MM.1S (cell line): ENCODE data around the gene DLGAP1.
"Not testable (repeated sequence)": the region's sequence is repeated elsewhere in the genome, so short reads cannot be mapped to it uniquely, and the experiment has no call there.

Experiments
- DNase-seq: peaks from one replicate; pipeline ENCODE4 v3.0.0-alpha.2; 2015
- H2AFZ ChIP-seq: fragments of 300-600 bp; sonication (generic); 2 replicates; pipeline ENCODE4 v1.6.0; 2016; ENCODE audit warnings: antibody characterized with exemption, low read length
- H3F3A ChIP-seq: fragments of 300-600 bp; sonication (generic); 2 replicates; pipeline ENCODE4 v1.6.1; 2016; ENCODE audit warnings: mild to moderate bottlenecking, antibody characterized with exemption, low read length, moderate library complexity, mixed read lengths; ENCODE audit not compliant: insufficient read depth
- H3K27ac ChIP-seq: fragments of 300-600 bp; sonication (generic); 2 replicates; pipeline ENCODE4 v1.5.1; 2016; ENCODE audit warnings: mild to moderate bottlenecking, low read length
- H3K27me3 ChIP-seq: fragments of 300-600 bp; sonication (generic); replicated peaks from 2 replicates; pipeline ENCODE4 v1.6.0; 2016; ENCODE audit warnings: low read length; ENCODE audit not compliant: insufficient read depth
- H3K36me3 ChIP-seq: fragments of 300-600 bp; sonication (generic); replicated peaks from 2 replicates; pipeline ENCODE4 v1.6.1; 2016; ENCODE audit warnings: mild to moderate bottlenecking, low read length, mixed read lengths; ENCODE audit not compliant: insufficient read depth
- H3K4me1 ChIP-seq: fragments of 300-600 bp; sonication (generic); 2 replicates; pipeline ENCODE4 v1.6.1; 2016; ENCODE audit warnings: low read length, mixed read lengths
- H3K4me2 ChIP-seq: fragments of 300-600 bp; sonication (generic); 2 replicates; pipeline ENCODE4 v1.6.0; 2016; ENCODE audit warnings: low read depth, low read length
- H3K4me3 ChIP-seq: fragments of 300-600 bp; sonication (generic); 2 replicates; pipeline ENCODE4 v1.5.1; 2016; ENCODE audit warnings: low read length, mixed read lengths
- H3K79me2 ChIP-seq: fragments of 300-600 bp; sonication (generic); 2 replicates; pipeline ENCODE4 v1.6.1; 2016; ENCODE audit warnings: mixed run types, low read length, mixed read lengths
- H3K9ac ChIP-seq: fragments of 300-600 bp; sonication (generic); 2 replicates; pipeline ENCODE4 v1.6.1; 2016; ENCODE audit warnings: low read length, mixed read lengths
- H3K9me2 ChIP-seq: fragments of 300-600 bp; sonication (generic); replicated peaks from 2 replicates; pipeline ENCODE4 v1.6.1; 2016; ENCODE audit warnings: mild to moderate bottlenecking, low read length, mixed read lengths; ENCODE audit not compliant: insufficient read depth
- H3K9me3 ChIP-seq: fragments of 300-600 bp; sonication (generic); replicated peaks from 2 replicates; pipeline ENCODE4 v1.6.1; 2016; ENCODE audit warnings: mild to moderate bottlenecking, low read length, mixed read lengths; ENCODE audit not compliant: insufficient read depth
- H4K20me1 ChIP-seq: fragments of 300-600 bp; sonication (generic); 2 replicates; pipeline ENCODE4 v1.6.1; 2016; ENCODE audit warnings: mild to moderate bottlenecking, low read length, moderate library complexity, mixed read lengths; ENCODE audit not compliant: insufficient read depth
- EZH2 ChIP-seq: fragments of 300-600 bp; sonication (generic); optimal IDR thresholded peaks from 2 replicates; pipeline ENCODE3; 2017; ENCODE audit warnings: low read depth, mild to moderate bottlenecking, antibody characterized with exemption, low read length, mixed read lengths
- EZH2phosphoT487 ChIP-seq: fragments of 300-600 bp; sonication (generic); IDR thresholded peaks from 2 replicates; pipeline ENCODE4 v1.6.1; 2018; ENCODE audit warnings: antibody characterized with exemption, low read length
- TF ChIP-seq, protein P1 (sequence below): fragments of 300-600 bp; sonication (generic); IDR thresholded peaks from 2 replicates; pipeline ENCODE4 v1.5.1; 2016; ENCODE audit warnings: antibody characterized with exemption, low read length, mixed read lengths

Gene DLGAP1

DNA sequence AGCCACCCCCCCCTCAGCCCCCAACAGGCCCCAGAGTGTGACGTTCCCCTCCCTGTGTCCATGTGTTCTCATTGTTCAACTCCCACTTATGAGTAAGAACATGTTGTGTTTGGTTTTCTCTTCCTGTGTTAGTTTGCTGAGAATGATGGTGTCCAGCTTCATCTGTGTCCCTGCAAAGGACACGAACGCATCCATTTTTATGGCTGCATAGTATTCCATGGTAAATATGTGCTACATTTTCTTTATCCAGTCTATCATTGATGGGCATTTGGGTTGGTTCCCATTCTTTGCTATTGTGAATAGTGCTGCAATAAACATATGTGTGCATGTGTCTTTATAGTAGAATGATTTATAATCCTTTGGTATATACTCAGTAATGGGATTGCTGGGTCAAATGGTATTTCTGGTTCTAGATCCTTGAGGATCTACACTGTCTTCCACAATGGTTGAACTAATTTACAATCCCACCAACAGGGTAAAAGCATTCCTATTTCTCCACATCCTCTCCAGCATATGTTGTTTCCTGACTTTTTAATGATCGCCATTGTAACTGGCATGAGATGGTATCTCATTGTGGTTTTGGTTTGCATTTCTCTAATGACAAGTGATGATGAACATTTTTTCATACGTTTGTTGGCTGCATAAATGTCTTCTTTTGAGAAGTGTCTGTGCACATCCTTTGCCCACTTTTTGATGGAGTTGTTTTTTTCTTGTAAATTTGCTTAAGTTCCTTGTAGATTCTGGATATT is 760.9 kb downstream of the DLGAP1 start:
- DNase-seq, H3K36me3 ChIP-seq, H3K4me3 ChIP-seq, H2AFZ ChIP-seq, H3K4me1 ChIP-seq, H3K79me2 ChIP-seq, H3K27me3 ChIP-seq, H3K4me2 ChIP-seq, H3K9ac ChIP-seq, H4K20me1 ChIP-seq, H3K9me3 ChIP-seq, H3K9me2 ChIP-seq, H3F3A ChIP-seq, H3K27ac ChIP-seq: not testable (repeated sequence)

DNA sequence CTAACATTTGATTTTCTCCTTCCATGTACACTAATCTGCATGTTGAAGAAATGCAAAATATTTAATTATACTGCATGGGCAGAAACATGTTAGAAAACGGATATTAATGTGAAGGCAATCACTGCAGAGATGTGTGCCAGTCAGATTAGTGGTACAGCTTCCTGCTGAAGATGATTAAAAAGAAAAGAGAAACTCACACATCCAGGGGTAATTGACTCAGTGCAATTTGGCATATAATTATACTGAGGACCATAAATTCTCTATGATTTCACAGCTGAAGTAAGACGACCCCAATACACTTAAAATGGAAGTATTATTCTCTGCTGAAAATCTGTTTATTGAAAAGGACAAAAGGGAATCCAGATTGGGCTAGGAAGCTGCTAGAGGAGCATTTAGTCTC is 761.7 kb downstream of the DLGAP1 start:
- Histone ChIP-seq H3F3A (no peaks in the 10 kb centered on the region), H2AFZ (no peak overlapping the region), H3K27ac (no peak overlapping the region), H3K4me3 (no peak overlapping the region), H3K9ac (no peak overlapping the region), H3K79me2 (no peaks in the 10 kb centered on the region), H3K9me3 (no peaks in the 10 kb centered on the region), H3K36me3 (no peaks in the 10 kb centered on the region), H3K4me2 (no peak overlapping the region), H4K20me1 (no peaks in the 10 kb centered on the region), H3K9me2 (no peaks in the 10 kb centered on the region), H3K4me1 (no peaks in the 10 kb centered on the region), H3K27me3 (no peaks in the 10 kb centered on the region)
- TF ChIP-seq EZH2phosphoT487: no peak
- TF ChIP-seq EZH2: no peak
- TF ChIP-seq, protein P1, sequence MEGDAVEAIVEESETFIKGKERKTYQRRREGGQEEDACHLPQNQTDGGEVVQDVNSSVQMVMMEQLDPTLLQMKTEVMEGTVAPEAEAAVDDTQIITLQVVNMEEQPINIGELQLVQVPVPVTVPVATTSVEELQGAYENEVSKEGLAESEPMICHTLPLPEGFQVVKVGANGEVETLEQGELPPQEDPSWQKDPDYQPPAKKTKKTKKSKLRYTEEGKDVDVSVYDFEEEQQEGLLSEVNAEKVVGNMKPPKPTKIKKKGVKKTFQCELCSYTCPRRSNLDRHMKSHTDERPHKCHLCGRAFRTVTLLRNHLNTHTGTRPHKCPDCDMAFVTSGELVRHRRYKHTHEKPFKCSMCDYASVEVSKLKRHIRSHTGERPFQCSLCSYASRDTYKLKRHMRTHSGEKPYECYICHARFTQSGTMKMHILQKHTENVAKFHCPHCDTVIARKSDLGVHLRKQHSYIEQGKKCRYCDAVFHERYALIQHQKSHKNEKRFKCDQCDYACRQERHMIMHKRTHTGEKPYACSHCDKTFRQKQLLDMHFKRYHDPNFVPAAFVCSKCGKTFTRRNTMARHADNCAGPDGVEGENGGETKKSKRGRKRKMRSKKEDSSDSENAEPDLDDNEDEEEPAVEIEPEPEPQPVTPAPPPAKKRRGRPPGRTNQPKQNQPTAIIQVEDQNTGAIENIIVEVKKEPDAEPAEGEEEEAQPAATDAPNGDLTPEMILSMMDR: no peak
- DNase-seq: no peak

DNA sequence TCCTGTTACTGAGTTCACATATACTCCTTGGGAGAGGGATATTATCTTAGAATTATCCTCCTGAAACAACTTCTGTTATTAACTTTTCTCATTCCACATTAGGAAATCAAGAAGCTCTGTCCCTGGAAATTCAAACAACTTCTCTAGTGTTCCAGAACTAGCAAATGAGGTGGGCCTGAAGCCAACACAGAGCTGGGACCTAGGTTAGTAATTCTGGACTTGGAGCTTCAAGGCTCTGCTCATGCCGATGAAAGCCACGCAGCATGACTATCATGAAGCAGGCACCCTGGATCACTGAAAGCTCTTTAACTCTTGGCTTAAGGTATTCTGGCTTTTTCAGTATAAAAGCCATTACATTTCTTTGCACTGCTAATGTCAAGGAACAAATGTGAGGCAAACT is 762.4 kb downstream of the DLGAP1 start:
- Histone ChIP-seq H3K4me1 (no peaks in the 10 kb centered on the region), H3F3A (no peaks in the 10 kb centered on the region), H3K9me3 (no peaks in the 10 kb centered on the region), H3K4me3 (no peak overlapping the region), H4K20me1 (no peaks in the 10 kb centered on the region), H3K9me2 (no peaks in the 10 kb centered on the region), H3K9ac (no peak overlapping the region), H2AFZ (no peak overlapping the region), H3K36me3 (no peaks in the 10 kb centered on the region), H3K4me2 (no peak overlapping the region), H3K79me2 (no peaks in the 10 kb centered on the region), H3K27me3 (no peaks in the 10 kb centered on the region), H3K27ac (no peak overlapping the region)
- DNase-seq: no peak
- TF ChIP-seq EZH2phosphoT487 (no peak), EZH2 (no peak)
- TF ChIP-seq, protein P1: no peak

DNA sequence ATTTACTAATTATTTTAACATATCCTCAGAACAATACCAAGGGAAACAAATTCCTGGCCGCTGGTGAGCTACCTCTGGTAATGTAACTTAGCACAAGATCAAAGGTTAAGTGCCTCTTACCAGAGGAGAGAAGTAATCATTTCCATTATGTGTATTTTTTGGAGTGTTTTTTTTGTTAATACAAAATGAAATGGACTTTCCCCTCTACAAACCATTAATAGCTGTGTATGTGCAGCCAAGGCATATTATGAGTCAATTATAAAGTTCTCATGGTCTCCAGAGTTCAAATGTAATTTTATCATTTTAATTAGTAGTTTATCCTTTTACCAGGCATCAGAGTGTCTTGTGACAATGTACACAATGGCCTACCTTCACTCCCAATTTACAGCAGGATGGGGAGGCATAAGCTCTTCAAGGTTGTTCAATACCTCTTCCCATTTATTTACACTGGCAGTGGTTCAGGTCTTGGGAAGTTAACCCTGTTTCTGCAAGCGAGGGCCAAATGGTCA is 762.9 kb downstream of the DLGAP1 start:
- H3K4me1 ChIP-seq: no peaks in the 10 kb centered on the region
- no peak for DNase-seq
- no peaks in the 10 kb centered on the region for H3K9me2 ChIP-seq
- H3K4me3 ChIP-seq: no peak overlapping the region
- H3K27me3 ChIP-seq: no peaks in the 10 kb centered on the region
- TF ChIP-seq EZH2 (no peak), EZH2phosphoT487 (no peak)
- TF ChIP-seq, protein P1: no peak
- no peak overlapping the region for H3K27ac ChIP-seq
- H3K9me3 ChIP-seq: no peaks in the 10 kb centered on the region
- H3K79me2 ChIP-seq: no peaks in the 10 kb centered on the region
- no peaks in the 10 kb centered on the region for H3F3A ChIP-seq
- no peak overlapping the region for H3K4me2 ChIP-seq
- no peaks in the 10 kb centered on the region for H3K36me3 ChIP-seq
- no peak overlapping the region for H3K9ac ChIP-seq
- H4K20me1 ChIP-seq: no peaks in the 10 kb centered on the region
- no peak overlapping the region for H2AFZ ChIP-seq
